HFF-Myc (cell line): Measurements from ENCODE around the gene LTB4R2.

Experiments
- DNase-seq: peaks from one replicate; pipeline ENCODE4 v3.0.0-alpha.2; 2011; ENCODE audit warnings: low read depth; ENCODE audit errors: extremely low read depth
- H3K4me3 ChIP-seq: replicated peaks from 2 replicates; pipeline ENCODE4 v1.5.1; 2011; ENCODE audit warnings: low read depth, mild to moderate bottlenecking, control low read depth, low read length
- TF ChIP-seq, protein P1 (sequence below): IDR thresholded peaks from 2 replicates; pipeline ENCODE4 v1.5.1; 2012; ENCODE audit warnings: mild to moderate bottlenecking, low read depth, low read length, control low read depth; ENCODE audit errors: missing control alignments

LTB4R2 gene

DNA sequence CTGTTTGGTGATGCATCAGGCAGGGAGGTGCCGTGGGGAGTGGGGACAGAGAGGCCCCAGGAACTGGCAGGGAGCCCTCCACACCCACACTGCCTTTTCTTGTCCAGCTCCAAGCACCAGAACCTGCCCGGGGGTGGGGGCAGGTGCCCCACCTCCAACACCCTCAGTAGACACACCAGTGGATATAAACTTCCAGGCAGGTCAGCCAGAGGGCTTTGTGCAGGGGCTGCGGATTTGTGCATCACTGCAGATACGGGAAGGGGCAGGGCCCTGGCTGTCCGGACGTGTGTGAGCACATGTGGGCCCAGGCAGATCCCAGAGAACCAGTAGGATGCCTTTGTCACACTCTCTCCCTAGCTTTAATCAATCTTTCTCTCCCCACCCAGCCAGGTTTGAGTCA is 45.6 kb upstream of the LTB4R2 start:
- TF ChIP-seq, protein P1, sequence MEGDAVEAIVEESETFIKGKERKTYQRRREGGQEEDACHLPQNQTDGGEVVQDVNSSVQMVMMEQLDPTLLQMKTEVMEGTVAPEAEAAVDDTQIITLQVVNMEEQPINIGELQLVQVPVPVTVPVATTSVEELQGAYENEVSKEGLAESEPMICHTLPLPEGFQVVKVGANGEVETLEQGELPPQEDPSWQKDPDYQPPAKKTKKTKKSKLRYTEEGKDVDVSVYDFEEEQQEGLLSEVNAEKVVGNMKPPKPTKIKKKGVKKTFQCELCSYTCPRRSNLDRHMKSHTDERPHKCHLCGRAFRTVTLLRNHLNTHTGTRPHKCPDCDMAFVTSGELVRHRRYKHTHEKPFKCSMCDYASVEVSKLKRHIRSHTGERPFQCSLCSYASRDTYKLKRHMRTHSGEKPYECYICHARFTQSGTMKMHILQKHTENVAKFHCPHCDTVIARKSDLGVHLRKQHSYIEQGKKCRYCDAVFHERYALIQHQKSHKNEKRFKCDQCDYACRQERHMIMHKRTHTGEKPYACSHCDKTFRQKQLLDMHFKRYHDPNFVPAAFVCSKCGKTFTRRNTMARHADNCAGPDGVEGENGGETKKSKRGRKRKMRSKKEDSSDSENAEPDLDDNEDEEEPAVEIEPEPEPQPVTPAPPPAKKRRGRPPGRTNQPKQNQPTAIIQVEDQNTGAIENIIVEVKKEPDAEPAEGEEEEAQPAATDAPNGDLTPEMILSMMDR = no peak
- no peak overlapping the region for H3K4me3 ChIP-seq
- no peak for DNase-seq

GRCh38 chr14:24266344-24267244 is 43.3 kb upstream of the LTB4R2 start:
- no peak for DNase-seq
- H3K4me3 ChIP-seq = no peak overlapping the region
- TF ChIP-seq, protein P1 = no peak

GRCh38 chr14:24267516-24267915 is 42.4 kb upstream of the LTB4R2 start:
- TF ChIP-seq, protein P1 = no peak
- no peak overlapping the region for H3K4me3 ChIP-seq
- no peak for DNase-seq

DNA sequence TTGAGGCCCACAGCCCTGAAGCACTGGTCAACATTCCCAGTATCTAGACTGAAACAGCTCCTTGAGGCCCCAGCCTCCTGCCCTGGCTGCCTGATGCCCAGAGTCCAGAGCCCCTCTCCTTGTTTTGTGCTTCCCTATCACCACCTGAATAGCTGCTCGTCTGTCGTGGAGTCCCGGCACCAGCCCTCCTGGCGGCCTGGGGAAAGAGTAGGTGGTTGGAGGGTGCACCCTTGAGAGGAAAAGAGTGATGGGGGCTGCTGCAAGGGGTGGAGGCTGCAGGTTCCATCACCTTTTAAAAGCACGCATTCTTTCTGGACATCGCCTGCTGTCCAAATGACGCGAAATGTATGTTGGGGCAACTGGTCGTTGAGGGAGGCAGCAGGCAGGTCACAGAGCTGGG is 41.7 kb upstream of the LTB4R2 start:
- H3K4me3 ChIP-seq = no peak overlapping the region
- TF ChIP-seq, protein P1 = no peak
- DNase-seq = no peak

GRCh38 chr14:24269368-24269767 is 40.6 kb upstream of the LTB4R2 start:
- no peak for DNase-seq
- TF ChIP-seq, protein P1 = no peak
- no peak overlapping the region for H3K4me3 ChIP-seq

GRCh38 chr14:24269910-24270536 is 39.9 kb upstream of the LTB4R2 start:
- no peak for DNase-seq
- TF ChIP-seq, protein P1 = no peak
- no peak overlapping the region for H3K4me3 ChIP-seq
